ENCODE measurements around the gene EFNA2.

EFNA2 gene

DNA sequence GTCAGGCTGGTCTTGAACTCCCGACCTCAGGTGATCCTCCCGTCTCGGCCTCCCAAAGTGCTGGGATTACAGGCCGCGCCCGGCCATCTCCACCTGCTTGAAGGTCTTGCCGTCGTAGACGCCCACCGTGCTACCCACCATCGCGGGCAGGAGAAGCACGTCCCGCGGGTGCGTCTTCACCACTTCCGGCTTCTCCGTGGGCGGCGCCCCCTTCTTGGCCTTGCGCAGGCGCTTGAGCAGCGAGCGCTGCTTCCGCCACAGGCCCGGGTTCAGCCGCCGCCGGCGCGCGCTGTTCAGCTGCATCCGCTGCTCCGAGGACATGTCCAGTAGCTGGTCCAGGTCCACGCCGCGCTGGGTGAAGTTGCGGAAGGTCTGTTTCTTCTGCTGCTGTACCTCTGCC, 21.6 kb downstream of the EFNA2 start:
- TF ChIP-seq, protein P1, sequence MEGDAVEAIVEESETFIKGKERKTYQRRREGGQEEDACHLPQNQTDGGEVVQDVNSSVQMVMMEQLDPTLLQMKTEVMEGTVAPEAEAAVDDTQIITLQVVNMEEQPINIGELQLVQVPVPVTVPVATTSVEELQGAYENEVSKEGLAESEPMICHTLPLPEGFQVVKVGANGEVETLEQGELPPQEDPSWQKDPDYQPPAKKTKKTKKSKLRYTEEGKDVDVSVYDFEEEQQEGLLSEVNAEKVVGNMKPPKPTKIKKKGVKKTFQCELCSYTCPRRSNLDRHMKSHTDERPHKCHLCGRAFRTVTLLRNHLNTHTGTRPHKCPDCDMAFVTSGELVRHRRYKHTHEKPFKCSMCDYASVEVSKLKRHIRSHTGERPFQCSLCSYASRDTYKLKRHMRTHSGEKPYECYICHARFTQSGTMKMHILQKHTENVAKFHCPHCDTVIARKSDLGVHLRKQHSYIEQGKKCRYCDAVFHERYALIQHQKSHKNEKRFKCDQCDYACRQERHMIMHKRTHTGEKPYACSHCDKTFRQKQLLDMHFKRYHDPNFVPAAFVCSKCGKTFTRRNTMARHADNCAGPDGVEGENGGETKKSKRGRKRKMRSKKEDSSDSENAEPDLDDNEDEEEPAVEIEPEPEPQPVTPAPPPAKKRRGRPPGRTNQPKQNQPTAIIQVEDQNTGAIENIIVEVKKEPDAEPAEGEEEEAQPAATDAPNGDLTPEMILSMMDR (conservative IDR thresholded peaks at IDR 0.05; ENCODE audit: low read length) = no peak
- TF ChIP-seq EZH2phosphoT487 (IDR thresholded peaks at IDR 0.05; ENCODE audit: borderline replicate concordance) = no peak
- no peaks in the 10 kb centered on the region for H3K9me3 ChIP-seq (ENCODE audit: insufficient read depth, low read depth, low read length)
- H3K27me3 ChIP-seq (ENCODE audit: insufficient read depth, low read length, poor library complexity, severe bottlenecking) = no peaks in the 10 kb centered on the region
- H3K9ac ChIP-seq (ENCODE audit: low read depth, low read length, poor library complexity, severe bottlenecking) = no peak overlapping the region
- H3K4me1 ChIP-seq (ENCODE audit: insufficient read depth, low read length, poor library complexity, severe bottlenecking) = no peaks in the 10 kb centered on the region
- H3K4me3 ChIP-seq (ENCODE audit: low read length, poor library complexity, severe bottlenecking) = no peak overlapping the region
- no peaks in the 10 kb centered on the region for H3K36me3 ChIP-seq (ENCODE audit: insufficient read depth, low read length)
- no peak overlapping the region for H3K4me2 ChIP-seq (ENCODE audit: low read depth, low read length, poor library complexity, severe bottlenecking)
- no peak overlapping the region for H2AFZ ChIP-seq (ENCODE audit: low read length)
- H3K79me2 ChIP-seq (ENCODE audit: insufficient read depth, low read length) = no peaks in the 10 kb centered on the region
- no peaks in the 10 kb centered on the region for H4K20me1 ChIP-seq (ENCODE audit: insufficient read depth, low read length, poor library complexity, severe bottlenecking)
- H3F3A ChIP-seq (ENCODE audit: low read depth) = no peaks in the 10 kb centered on the region
- H3K9me2 ChIP-seq (replicated peaks; ENCODE audit: low read depth, low read length) = no peaks in the 10 kb centered on the region

DNA sequence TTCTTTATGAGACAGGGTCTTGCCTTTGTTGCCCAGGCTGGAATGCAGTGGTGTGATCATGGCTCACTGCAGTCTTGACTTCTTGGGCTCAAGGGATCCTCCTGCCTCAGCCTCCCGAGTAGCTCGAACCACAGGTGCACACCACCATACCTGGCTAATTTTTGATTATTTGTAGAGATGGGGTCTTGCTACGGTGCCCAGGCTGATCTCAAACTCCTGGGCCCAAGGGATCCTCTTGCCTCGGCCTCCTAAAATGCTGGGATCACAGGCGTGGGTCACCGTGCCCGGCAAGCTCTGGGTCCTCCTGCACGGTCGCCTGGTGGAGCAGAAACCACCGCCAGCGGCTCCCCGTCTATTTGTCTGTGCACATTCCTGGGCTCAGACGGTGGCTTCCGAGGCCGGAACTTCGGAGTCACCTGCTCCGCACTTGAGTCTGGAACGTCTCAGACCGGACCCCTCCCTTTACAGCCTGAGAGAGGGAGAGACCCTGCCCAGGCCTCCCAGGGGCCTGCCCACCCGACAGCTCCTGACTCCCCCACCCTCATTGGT, 22.2 kb downstream of the EFNA2 start:
- H3K4me3 ChIP-seq (ENCODE audit: low read length, poor library complexity, severe bottlenecking) = no peak overlapping the region
- H3K4me2 ChIP-seq (ENCODE audit: low read depth, low read length, poor library complexity, severe bottlenecking) = no peak overlapping the region
- H3F3A ChIP-seq (ENCODE audit: low read depth) = no peaks in the 10 kb centered on the region
- no peak for TF ChIP-seq EZH2phosphoT487 (IDR thresholded peaks at IDR 0.05; ENCODE audit: borderline replicate concordance)
- TF ChIP-seq, protein P1 (conservative IDR thresholded peaks at IDR 0.05; ENCODE audit: low read length) = no peak
- H3K9me2 ChIP-seq (replicated peaks; ENCODE audit: low read depth, low read length) = no peaks in the 10 kb centered on the region
- H3K79me2 ChIP-seq (ENCODE audit: insufficient read depth, low read length) = no peaks in the 10 kb centered on the region
- H3K9ac ChIP-seq (ENCODE audit: low read depth, low read length, poor library complexity, severe bottlenecking) = no peak overlapping the region
- no peak overlapping the region for H2AFZ ChIP-seq (ENCODE audit: low read length)
- no peaks in the 10 kb centered on the region for H3K27me3 ChIP-seq (ENCODE audit: insufficient read depth, low read length, poor library complexity, severe bottlenecking)
- H3K9me3 ChIP-seq (ENCODE audit: insufficient read depth, low read depth, low read length) = no peaks in the 10 kb centered on the region
- no peaks in the 10 kb centered on the region for H3K36me3 ChIP-seq (ENCODE audit: insufficient read depth, low read length)
- no peaks in the 10 kb centered on the region for H3K4me1 ChIP-seq (ENCODE audit: insufficient read depth, low read length, poor library complexity, severe bottlenecking)
- H4K20me1 ChIP-seq (ENCODE audit: insufficient read depth, low read length, poor library complexity, severe bottlenecking) = no peaks in the 10 kb centered on the region

DNA sequence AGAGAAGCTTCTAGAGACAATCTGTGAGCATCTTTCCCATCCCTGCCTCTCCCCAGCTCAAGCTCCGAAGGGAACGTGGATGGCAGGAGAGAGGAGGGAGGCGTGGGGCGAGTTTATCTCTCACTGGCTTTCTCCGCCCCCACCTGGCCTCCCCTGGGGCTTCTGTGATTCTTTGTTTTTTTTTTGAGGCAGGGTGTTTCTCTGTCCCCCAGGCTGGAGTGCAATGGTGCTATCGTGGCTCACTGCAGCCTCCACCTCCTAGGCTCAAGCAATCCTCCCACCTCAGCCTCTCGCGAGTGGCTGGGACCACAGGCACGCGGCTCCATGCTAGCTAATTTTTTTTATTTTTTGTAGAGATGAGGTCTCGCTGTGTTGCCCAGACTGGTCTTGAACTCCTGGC, 23.0 kb downstream of the EFNA2 start:
- H4K20me1 ChIP-seq (ENCODE audit: insufficient read depth, low read length, poor library complexity, severe bottlenecking) = no peaks in the 10 kb centered on the region
- H3F3A ChIP-seq (ENCODE audit: low read depth) = no peaks in the 10 kb centered on the region
- H3K36me3 ChIP-seq (ENCODE audit: insufficient read depth, low read length) = no peaks in the 10 kb centered on the region
- no peaks in the 10 kb centered on the region for H3K9me2 ChIP-seq (replicated peaks; ENCODE audit: low read depth, low read length)
- no peaks in the 10 kb centered on the region for H3K4me1 ChIP-seq (ENCODE audit: insufficient read depth, low read length, poor library complexity, severe bottlenecking)
- no peak overlapping the region for H3K4me2 ChIP-seq (ENCODE audit: low read depth, low read length, poor library complexity, severe bottlenecking)
- H3K79me2 ChIP-seq (ENCODE audit: insufficient read depth, low read length) = no peaks in the 10 kb centered on the region
- H3K27me3 ChIP-seq (ENCODE audit: insufficient read depth, low read length, poor library complexity, severe bottlenecking) = no peaks in the 10 kb centered on the region
- H3K9me3 ChIP-seq (ENCODE audit: insufficient read depth, low read depth, low read length) = no peaks in the 10 kb centered on the region
- no peak overlapping the region for H3K9ac ChIP-seq (ENCODE audit: low read depth, low read length, poor library complexity, severe bottlenecking)
- TF ChIP-seq, protein P1 (conservative IDR thresholded peaks at IDR 0.05; ENCODE audit: low read length) = no peak
- no peak for TF ChIP-seq EZH2phosphoT487 (IDR thresholded peaks at IDR 0.05; ENCODE audit: borderline replicate concordance)
- no peak overlapping the region for H2AFZ ChIP-seq (ENCODE audit: low read length)
- no peak overlapping the region for H3K4me3 ChIP-seq (ENCODE audit: low read length, poor library complexity, severe bottlenecking)
